HG02623 (cell line): Measurements from ENCODE around the gene CNRIP1.

Experiments
- ATAC-seq: cut with Tn5 transposase; IDR thresholded peaks from one replicate; pipeline ENCODE4 v1.9.1; 2021; ENCODE audit warnings: moderate library complexity; ENCODE audit not compliant: unreplicated experiment

CNRIP1 gene

DNA sequence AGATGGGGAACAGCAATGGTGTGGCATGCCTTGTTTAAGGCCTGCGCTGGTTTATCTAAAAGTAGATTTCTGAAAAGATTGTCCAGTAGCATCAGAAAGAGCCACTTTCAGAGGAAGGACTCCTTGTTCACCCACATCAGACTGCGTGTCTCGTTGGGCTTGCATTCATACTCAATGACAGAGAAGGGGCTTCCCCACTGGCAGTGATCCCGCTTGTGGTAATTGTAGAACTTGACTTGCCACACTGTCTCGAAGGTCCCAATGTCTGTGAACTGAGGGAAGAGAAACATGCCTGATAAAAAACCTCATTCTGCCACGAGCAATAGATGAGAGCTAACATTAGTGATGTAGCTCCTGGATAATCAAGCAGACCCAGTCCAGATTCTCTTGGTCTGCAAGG is 26.0 kb downstream of the CNRIP1 start:
- ATAC-seq: no peak

DNA sequence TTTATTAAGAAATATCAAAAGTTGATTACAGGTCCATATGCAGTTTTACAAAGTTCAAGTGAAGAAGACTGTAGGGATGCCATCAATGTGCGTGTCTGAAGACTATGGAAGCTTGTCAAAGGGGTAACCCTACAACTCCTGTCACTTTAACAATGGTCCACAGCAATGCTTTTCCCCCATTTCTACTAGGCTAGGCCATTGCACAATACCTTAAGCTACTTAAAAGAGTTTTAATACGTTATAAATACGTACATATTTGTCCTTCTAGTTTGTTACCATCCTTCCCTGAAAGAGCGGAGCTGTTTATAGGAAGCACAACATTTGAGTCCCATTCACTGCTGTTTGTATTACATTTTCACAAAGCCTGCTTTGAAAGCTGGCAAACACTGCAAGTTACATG is 26.7 kb downstream of the CNRIP1 start:
- ATAC-seq: no peak

DNA sequence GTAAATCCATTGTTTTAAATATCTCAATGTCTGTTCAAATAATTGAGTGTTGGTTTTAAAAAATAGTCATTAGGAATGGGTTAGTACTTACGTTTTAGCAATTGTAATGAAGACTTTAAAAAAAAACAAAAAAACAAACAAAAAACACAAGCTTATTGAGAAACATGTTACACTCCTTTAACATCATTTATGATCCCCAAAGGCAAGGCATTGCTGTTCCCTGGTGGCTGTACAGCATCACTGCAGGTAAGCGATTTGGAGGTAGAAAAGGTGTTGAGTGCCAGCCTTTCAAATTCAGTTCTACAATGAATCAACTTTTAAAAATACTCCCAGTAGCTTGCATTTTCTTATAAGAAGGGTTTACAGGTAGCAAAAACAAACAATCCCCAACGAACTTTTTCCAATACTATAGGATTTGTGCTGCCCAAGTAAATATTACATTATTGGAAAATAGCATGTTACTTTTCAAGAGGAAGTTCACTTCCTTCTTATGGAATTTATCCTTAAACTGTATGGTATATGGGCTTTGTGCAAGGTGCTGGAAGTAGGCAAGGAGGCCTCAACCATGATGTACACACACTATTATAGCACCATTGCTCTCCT is 27.5 kb downstream of the CNRIP1 start:
- peak; percentile 50 for ATAC-seq

DNA sequence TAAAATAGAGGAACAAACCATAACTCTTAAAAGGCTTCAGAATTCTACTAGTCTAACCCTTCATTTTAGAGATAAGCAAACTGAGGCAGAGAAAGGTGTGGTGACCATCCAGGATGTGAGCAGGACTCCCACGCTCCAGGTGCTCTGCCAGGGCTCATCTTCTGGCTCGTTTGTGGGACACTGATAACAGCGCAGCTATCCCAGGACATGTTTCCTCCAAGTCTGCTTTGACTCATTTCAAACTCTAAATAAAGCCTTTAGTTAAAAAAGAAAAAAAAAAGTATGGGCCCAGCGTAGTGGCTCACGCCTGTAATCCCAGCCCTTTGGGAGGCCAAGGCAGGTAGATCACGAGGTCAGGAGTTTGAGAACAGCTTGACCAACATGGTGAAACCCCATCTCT is 28.4 kb downstream of the CNRIP1 start:
- ATAC-seq: no peak

DNA sequence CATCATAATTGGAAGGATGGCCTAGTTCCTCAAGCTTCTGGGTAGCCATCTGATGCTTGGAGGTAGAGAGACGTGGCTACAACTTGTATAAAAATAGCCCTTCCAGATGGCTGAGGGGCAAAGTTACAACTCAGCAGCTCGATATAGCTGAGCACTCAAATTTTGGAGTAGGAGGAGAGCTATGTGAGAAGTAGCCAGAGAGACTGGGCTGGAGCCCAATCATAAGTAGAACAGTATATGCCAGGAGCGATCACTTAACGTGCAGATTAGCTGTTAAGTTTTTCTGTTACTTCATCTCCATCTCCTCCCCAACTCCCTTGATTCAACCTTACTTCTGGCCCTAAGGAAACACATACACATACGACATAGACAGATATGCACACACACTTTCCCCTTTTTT is 28.8 kb downstream of the CNRIP1 start:
- ATAC-seq: no peak

DNA sequence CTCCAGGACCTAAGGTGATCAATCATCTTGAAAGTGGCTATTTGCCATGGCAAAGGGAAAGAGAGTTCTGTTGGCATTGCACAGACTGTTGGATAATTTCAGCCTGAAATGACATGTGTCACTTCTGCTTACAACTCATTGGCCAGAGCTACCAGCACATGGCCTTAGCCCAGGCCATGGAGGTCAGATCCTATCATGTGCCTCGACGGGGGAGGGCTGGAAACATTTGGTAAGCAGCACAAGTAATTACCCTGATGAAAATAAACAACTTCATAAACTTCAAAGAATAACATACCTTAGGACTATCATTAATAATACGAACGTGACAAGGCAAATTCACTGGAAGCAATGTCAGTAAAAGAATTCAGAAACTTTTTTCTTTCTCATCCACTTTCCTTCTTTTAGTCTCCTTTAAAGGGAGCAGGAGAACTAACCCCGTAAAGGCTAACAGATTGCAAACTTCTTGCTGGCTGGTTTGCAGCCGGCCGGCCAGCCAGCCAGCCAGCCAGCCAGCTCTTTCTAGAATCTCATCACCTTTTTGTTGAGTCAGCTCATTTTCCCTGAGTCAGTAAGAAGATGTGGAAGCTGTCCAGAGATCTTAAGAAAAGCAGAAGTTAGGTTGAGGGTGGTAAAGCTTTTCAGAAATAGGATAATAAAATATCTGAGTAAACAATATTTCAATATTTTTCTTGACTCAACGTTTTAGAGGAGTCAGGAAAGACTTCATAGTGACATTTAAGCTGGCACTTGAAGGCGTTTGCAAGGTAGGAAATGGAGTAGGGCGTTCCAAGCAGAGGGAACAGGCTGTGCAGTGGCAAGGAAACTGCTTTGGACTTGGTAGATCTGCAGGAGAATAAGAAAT is 31.9 kb downstream of the CNRIP1 start:
- no peak for ATAC-seq

DNA sequence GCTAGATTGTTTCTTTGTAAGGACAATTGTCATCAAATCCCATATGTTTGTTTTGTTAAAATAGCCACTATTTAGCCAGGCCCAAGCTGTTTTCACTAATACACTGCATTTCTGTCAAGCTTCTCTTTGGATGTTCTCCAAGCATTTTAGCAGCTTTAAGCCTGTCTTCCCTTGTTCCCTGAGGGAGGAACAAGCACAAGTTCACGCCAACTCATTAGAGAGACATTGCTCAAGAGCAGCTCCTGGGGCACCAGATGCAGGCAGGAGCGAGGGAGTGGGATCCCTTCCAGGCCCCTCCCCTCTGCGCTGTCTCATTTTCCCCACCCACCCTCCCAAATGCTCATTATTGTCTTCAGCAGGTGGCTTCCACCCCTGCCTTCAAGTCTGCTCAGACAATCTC is 34.9 kb downstream of the CNRIP1 start:
- ATAC-seq: no peak

DNA sequence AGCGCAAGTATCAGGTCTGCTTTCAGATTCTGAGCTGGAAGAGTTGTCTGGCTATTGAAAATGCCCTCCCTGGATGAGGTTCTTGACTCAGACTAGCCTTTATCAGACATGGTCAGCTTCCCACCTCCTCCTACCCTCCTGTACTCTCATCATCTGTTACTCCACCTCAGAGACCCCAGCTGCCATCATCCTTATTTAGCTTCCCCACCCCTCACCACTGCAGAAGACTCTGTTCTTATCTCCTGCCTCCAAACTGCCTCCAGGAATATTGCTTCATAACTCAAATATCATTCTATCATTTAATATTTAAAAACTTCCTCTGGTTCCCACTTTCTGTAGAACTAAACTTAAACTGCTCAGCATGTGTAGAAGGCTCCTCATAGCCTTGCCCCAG is 36.3 kb downstream of the CNRIP1 start:
- no peak for ATAC-seq

DNA sequence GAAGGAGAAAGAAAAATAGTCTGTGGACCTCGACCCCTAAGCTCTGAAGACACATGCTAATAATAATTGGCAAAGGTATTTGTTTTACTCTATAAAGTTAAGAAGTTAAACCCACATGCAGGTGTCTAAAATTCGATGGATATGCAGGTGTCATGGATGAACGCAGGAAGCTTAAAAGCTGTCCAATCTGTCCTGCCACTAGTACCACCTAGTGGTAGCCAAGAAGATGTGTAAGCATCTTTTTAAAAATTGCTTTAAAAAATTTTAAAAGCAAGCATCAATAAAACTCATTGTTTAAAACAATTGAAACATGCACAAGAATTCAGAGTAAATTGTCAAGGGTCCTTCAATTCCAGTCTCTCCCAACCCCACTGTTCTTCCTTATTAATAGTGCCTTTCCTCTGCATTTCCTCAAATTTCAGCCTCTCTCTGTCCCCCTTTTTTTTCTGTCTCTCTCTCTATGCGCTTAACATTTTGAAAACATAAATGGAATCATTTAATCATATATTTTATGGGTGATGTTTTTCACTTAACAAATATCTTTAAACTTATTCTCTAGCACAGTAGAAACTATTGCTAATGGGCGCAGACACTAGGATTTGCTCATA is 36.8 kb downstream of the CNRIP1 start:
- ATAC-seq: no peak

DNA sequence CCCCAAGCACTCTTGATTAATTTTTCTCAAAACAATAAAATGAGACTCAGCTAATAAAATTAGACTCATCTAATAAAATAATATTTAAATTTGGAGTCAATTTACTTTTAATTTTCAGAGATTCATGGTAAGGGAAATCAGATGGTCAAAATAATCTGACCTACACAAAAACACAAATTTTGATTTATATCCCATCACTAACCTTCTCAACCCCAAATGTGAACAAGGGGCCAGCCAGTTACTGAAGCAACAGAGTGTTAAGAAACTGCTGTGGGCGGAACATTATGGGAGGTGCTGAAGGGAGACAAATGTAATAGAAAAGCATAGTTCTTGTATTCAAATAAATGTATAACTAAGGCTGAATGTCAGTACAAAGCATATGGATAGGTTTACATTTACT is 39.0 kb downstream of the CNRIP1 start:
- ATAC-seq: no peak

DNA sequence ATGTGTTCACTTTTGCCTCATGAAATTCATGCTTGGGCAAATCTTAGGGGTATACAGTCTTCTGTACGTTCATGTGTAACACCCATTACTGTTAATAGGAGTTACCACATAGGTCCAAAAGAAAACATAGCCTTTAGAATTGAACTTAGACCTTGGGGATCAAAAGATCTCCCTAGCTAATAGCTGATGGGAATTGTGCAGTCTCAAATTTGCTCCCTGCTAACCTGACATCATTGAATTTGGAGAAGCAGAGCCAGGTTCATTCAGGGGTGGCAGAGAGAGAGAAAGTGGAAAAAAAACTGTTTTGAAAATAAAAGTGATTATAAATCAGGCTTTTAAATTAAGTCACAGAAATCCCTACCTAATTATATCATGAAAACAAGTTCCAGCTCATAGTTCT is 39.4 kb downstream of the CNRIP1 start:
- ATAC-seq: no peak

DNA sequence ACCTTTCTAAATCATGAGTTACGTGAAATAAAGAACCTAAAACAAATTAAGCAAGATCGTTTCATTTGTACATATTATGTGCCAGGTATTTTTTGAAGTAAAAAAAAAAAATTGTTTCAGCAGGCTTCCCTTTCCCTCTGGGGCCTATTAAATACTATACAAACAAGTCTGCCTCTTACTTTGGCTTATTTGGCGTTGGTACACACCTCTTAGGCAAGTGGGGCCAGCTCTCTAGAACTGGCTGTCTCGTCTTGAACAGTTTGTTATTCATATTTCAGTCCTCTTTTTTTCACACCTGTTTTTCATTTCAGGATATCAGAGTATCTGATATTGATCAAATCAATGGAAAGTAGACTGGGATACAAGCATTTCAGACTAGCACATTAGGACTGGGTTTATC is 40.1 kb downstream of the CNRIP1 start:
- no peak for ATAC-seq

DNA sequence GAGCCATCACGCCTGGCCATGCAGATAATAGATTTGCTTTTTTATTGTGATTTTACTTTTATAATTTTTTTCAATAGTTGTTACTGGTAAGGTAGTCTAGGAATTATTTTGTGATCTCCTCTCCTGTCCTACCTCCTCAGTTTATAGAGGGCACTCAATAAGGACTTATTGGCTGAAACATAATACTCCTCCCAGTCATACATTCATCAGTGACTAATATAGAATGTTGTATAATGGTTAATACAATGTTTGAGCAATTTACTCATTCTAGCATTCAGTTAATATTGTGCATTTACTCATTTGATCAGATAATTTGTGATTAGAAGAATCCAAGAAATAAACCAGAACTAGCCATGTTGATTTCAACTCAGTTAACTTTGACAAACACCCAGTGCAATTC is 41.6 kb downstream of the CNRIP1 start:
- no peak for ATAC-seq

DNA sequence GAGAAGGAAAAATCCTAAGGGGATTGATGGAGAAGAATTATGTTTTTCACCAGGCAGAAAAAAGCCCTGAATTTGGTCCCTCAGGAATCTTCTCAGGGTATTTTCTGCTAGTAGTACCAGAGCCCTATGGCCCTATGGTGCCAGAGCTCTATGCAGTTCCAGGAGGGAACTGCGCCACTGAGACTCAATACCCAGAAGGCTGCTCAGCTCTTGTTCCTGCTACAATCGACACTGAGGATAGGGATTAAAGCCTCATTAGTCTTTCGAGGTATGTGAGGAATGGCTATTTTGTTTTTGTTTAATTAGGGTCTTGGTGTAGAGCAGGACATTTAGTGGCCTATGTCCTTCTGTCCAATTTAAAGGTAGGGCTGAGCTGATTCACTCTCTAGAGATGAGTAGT is 45.7 kb downstream of the CNRIP1 start:
- no peak for ATAC-seq

DNA sequence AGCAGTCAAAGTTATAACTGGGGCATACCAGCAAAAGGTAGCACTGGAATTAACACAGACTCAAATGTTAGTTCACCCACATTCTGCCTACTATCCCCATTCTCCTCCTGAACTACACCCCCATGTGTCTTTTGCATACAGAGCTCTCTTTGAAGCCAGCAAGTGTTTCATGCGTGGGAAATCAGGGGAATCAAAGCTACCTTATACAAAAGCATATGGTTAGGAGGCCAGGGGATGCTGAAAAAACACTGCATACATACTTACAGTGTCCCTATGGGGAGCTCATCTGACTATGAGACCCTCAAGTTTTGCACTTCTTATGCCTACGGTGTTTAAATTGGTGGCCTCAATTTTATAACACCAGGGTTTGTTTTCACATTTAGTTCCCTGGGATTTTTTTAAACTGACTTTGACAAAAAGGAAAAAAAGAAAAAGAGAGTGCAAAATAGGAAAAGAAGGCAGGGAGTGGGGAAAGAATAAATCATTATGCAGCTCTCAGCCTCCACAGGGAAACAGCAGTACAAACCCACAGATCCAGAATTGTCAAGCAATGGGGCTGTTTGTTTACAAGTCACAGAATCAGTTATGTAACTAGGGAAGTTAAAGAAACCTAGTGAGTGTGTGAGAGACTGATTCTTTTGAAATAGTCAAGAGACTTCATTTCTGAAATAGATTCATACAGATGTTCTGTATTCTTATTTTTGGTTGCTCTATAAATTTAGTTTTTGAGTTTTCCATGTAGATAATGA is 47.3 kb downstream of the CNRIP1 start:
- no peak for ATAC-seq

DNA sequence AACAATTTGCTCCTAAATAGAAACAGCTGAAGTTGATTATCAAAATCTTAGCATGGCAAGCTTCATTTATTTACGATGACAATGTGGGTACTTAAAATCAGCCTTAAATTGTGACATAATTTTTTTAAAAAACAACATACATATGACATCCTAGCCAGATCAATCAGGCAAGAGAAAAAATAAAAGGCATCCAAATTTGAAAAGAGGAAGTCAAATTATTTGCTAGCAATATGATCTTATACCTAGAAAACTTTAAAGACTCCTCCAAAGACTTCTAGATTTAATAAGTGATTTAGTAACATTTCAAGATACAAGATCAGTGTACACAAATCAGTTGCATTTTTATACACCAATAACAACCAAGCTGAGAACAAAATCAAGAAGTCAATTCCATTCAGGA is 53.1 kb downstream of the CNRIP1 start:
- ATAC-seq: no peak

DNA sequence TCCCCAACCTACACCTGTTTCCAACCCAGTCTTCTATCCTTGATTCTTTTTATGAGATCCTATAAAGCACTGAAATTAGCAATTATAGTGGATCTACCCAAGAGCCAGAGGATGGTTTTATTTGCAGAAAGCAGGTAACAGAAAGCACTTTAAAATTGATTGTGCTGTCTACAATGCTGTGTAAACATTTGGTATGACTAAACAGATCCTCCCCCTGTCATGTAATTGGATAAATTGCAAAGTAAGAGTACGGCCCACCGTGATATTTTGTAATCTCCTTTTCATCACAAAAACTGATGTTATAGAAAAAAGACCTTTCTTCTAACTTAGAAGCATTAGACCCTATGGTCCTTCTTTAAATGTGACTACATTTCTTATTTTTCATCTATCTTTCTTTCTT is 56.1 kb downstream of the CNRIP1 start:
- no peak for ATAC-seq

DNA sequence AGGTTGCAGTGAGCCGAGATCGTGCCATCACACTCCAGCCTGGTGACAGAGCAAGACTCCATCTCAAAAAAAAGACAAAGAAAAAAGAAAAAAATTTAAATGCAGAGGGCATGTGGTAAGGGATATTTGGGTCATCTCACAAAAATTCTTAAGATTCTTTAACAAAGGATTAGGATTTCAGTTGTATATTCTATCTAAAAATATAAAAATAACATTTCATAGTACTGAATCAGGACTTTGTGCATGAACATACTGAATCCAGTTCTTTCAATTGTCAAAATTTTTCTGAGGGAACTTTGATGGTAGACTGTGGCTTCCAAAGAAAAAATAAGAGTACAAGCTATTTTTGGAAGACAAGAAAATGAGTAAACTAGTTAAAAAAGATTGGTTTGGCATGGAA is 60.9 kb downstream of the CNRIP1 start:
- ATAC-seq: no peak

DNA sequence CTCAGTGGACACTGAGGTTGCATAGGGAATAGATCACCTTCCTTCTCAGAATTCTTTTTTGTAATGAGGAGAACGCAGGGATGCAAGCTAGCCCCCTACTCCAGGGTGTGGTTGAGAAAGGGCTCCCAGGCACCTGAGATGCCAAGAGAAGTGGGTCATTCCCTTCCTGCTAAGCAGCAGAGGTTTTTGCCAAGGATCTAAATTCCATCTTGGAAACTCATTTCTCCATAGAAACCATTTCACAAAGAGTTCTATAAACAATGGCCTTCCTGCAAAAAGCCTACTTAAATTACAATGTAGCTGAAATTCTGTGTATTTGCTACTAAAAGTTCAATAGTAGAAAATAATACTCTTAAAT is 63.7 kb downstream of the CNRIP1 start:
- no peak for ATAC-seq

DNA sequence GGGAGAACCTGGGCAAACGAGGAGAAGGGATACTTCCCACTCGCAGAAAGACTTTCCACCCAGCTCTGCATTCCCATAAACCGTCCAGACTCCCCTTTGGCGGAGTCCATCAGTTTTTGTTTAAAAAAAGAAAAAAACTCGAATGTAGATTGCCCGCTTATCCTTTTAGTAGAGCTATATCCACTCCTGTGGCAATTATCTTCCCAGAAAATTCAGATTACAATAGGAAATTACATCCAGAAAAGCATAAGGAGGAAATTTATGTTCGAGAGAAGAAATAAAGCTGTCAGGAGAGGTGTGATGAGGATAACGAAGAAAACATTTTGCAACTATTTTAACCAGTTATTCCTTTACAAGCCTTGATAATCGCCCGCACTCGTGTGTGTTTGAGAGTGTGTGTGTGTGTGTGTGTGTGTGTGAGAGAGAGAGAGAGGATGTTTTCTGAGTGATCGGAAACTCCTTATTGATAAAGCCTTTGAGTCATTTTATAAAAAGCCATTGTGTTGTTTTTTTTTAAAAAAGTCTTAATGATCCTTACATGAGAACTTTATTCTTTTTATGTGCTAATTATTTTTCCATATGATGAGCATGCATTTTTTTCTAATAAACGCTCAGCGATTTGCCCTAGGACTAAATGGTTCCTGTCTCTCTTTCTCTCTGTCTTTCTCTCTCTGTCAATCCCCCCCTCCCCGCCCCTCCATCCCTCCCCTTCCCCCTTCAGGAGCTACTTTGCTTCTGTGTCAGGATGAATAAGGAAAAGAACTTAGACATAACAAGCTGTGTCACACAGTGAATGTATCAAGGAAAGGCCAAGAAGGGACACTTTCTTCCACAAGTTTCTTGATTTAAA is 66.3 kb downstream of the CNRIP1 start:
- no peak for ATAC-seq
